ENCODE results near the gene ZSWIM3. TPM values are rescaled to one million over a fixed set of nuclear protein-coding genes. Genes with fewer than 3 reads are reported as not detected.

Gene ZSWIM3
- total and polyA plus RNA-seq, 2 of the 8 experiments (the other 6 are each of a cell fraction or from before 2014, with no cell fraction given): 5.5 to 6.9 TPM

DNA sequence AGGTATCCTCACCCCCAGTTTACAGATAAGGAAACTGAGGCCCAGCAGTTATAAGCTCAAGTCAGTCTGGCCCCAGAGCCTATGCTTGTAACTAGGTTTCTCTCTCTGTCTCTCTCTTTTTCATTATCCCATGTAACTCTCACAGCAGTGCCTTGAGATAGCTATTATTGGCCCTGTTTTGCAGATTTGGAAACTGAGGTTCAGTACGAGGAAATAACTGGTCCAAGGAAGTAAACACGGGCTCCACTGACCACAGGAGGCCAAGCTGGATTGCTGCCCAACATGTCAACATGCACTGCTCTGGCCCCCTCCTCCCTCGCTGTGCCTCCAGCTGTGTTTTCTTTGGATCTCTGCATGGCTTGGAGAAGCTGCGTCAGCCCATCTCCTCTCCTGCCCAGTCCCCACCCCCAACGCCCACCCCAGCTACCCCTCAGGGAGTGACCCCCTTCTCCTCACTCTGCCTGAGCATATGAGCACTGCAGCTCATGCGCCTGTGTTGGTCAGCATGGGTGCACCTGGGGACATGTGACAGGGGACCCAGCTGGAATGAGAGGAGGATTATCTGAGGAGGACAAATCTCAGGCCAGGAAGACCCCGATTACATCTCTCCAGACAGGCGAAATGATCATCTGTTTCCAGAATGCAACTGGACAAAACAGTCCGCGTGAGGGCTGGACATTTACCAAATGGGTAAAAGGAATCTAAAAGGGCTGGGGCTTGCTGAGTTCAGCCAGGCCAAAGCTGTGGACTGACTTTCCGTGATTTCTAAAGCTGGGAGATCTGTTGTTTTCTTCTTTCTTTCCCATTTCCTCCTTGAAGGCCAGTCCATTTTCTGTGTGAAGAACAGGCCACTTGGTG lies 62.4 kb downstream of the ZSWIM3 start (continued):
- no peak for TF ChIP-seq CBX5 (IDR thresholded peaks at IDR 0.05; ENCODE audit: low read depth, low read length)
- no peak for TF ChIP-seq CHD1 (IDR thresholded peaks at IDR 0.05; ENCODE audit: low read depth, low read length)
